NCI-H82 treated with DMSO at 0.1 percent for 48 hours (cell line): ENCODE measurements around the gene CNOT11.
"Not testable (repeated sequence)": the region's sequence is repeated elsewhere in the genome, so short reads cannot be mapped to it uniquely, and the experiment has no call there.

Source experiments
- DNase-seq: peaks from one replicate; lab custom pipeline; 2025; ENCODE audit not compliant: unreplicated experiment; lab: John Stamatoyannopoulos, UW

The CNOT11 gene

GRCh38 chr2:101244899-101245298, 7.8 kb upstream of the CNOT11 start:
- DNase-seq = not testable (repeated sequence)

- DNase-seq = not testable (repeated sequence)
These were observed 7.2 kb upstream of the CNOT11 start for GRCh38 chr2:101245468-101245867.

GRCh38 chr2:101248756-101249155, 3.9 kb upstream of the CNOT11 start:
- DNase-seq = not testable (repeated sequence)

- DNase-seq = no peak
These were observed 2.9 kb upstream of the CNOT11 start for GRCh38 chr2:101249826-101250225.

GRCh38 chr2:101251246-101251781, 1.4 kb upstream of the CNOT11 start:
- DNase-seq = not testable (repeated sequence)

GRCh38 chr2:101251844-101252407, 760 bp upstream of the CNOT11 start:
- peak; percentile 44 for DNase-seq

GRCh38 chr2:101253013-101253702, 472 bp downstream of the CNOT11 start:
- no peak for DNase-seq

- DNase-seq = no peak
These were observed 1.2 kb downstream of the CNOT11 start for GRCh38 chr2:101253703-101254450.

GRCh38 chr2:101255501-101255900, 2.8 kb downstream of the CNOT11 start:
- no peak for DNase-seq

GRCh38 chr2:101256316-101256715, 3.6 kb downstream of the CNOT11 start:
- DNase-seq = no peak

- DNase-seq = no peak
These were observed 6.1 kb downstream of the CNOT11 start for GRCh38 chr2:101258804-101259203.

- no peak for DNase-seq
These were observed 9.5 kb downstream of the CNOT11 start for GRCh38 chr2:101262142-101262541.

GRCh38 chr2:101263377-101263800, 10.7 kb downstream of the CNOT11 start:
- no peak for DNase-seq

GRCh38 chr2:101264360-101264939, 11.8 kb downstream of the CNOT11 start:
- DNase-seq = no peak

GRCh38 chr2:101265893-101266499, 13.3 kb downstream of the CNOT11 start:
- DNase-seq = no peak

GRCh38 chr2:101267671-101268656, 15.3 kb downstream of the CNOT11 start:
- DNase-seq = no peak

GRCh38 chr2:101270700-101271259, 18.1 kb downstream of the CNOT11 start:
- no peak for DNase-seq

- DNase-seq = no peak
These were observed 19.5 kb downstream of the CNOT11 start for GRCh38 chr2:101272045-101272784.

- DNase-seq = no peak
These were observed 20.4 kb downstream of the CNOT11 start for GRCh38 chr2:101273056-101273455.
